A673 (cell line): ENCODE results near the gene NAALADL2. TPM values are rescaled to one million over a fixed set of nuclear protein-coding genes. Genes with fewer than 3 reads are reported as not detected.

Source experiments
- BruUV-seq: library from RNA; stranded (reverse); fragments of 400-500 nt; replicated peaks from 2 replicates; lab custom pipeline; 2021; lab: Mats Ljungman, UMichigan
- CTCF ChIA-PET: fragments of 300-600 bp; sonication (Branson Sonifier 250); formaldehyde crosslinking; loops from one replicate; lab custom pipeline; 2022; ENCODE audit warnings: antibody characterized with exemption; lab: Charles Lee
- POLR2A ChIA-PET: fragments of 300-600 bp; sonication (Branson Sonifier 250); formaldehyde crosslinking; loops from one replicate; lab custom pipeline; 2022; ENCODE audit warnings: antibody characterized with exemption; ENCODE audit not compliant: low non-redundant PET; lab: Charles Lee
- DNase-seq: peaks from one replicate; pipeline ENCODE4 v3.0.0-alpha.2; 2015; ENCODE audit warnings: low spot score
- H3K27ac ChIP-seq: fragments of 200-600 bp; sonication (generic); 2 replicates; pipeline ENCODE4 v1.5.1; 2016; ENCODE audit warnings: mixed run types, low read depth, mild to moderate bottlenecking, mixed read lengths, antibody characterized with exemption, low read length; ENCODE audit not compliant: poor library complexity, severe bottlenecking
- H3K27me3 ChIP-seq: fragments of 200-600 bp; sonication (generic); replicated peaks from 2 replicates; pipeline ENCODE4 v1.6.1; 2017; ENCODE audit warnings: mixed run types, low read depth, mild to moderate bottlenecking, mixed read lengths, antibody characterized with exemption, low read length; ENCODE audit not compliant: insufficient read depth, poor library complexity
- H3K36me3 ChIP-seq: fragments of 200-600 bp; sonication (generic); 2 replicates; pipeline ENCODE4 v1.6.1; 2016; ENCODE audit warnings: mixed run types, mild to moderate bottlenecking, mixed read lengths, antibody characterized with exemption, low read length; ENCODE audit not compliant: insufficient read depth, poor library complexity, severe bottlenecking
- H3K4me1 ChIP-seq: fragments of 200-600 bp; sonication (generic); 2 replicates; pipeline ENCODE4 v1.6.1; 2017; ENCODE audit warnings: mixed run types, mild to moderate bottlenecking, mixed read lengths, antibody characterized with exemption, low read length; ENCODE audit not compliant: insufficient read depth, poor library complexity, severe bottlenecking
- H3K4me3 ChIP-seq: fragments of 200-600 bp; sonication (generic); 2 replicates; pipeline ENCODE4 v1.5.1; 2016; ENCODE audit warnings: low read depth, mixed run types, mild to moderate bottlenecking, mixed read lengths, low read length; ENCODE audit not compliant: poor library complexity, severe bottlenecking
- H3K9me3 ChIP-seq: fragments of 200-600 bp; sonication (generic); 2 replicates; pipeline ENCODE4 v1.6.1; 2016; ENCODE audit warnings: mixed run types, low read depth, mild to moderate bottlenecking, mixed read lengths, antibody characterized with exemption, low read length; ENCODE audit not compliant: poor library complexity, severe bottlenecking
- CTCF ChIP-seq: fragments of 300-800, 200-600 bp; sonication (generic); conservative IDR thresholded peaks from 2 replicates; pipeline ENCODE4 v1.5.1; 2017; ENCODE audit warnings: low read depth, mild to moderate bottlenecking, antibody characterized with exemption, low read length, moderate library complexity, mixed read lengths
- EZH2 ChIP-seq: fragments of 200-600 bp; sonication (generic); IDR thresholded peaks from 2 replicates; pipeline ENCODE4 v1.6.1; 2017; ENCODE audit warnings: borderline replicate concordance, low read depth, mild to moderate bottlenecking, mixed read lengths, antibody characterized with exemption, low read length; ENCODE audit not compliant: poor library complexity, severe bottlenecking
- intact Hi-C: fragments of 100-400 bp; cut with micrococcal nuclease; formaldehyde crosslinking; loops from one replicate; pipeline ENCODE4 v1.10.0; 2022; ENCODE audit not compliant: unreplicated experiment
- total RNA-seq: library from RNA; stranded (reverse); gene quantifications from 2 replicates; pipeline ENCODE4 v1.2.3, GENCODE V29; 2021

The NAALADL2 gene
- total RNA-seq, 1 experiment from 2014 or later, result 0.64 TPM

- no peaks in the 10 kb centered on the region for H3K36me3 ChIP-seq
- no peaks in the 10 kb centered on the region for H3K9me3 ChIP-seq
- ChIA-PET POLR2A (no interaction called here), CTCF (no interaction called here)
- no peaks in the 10 kb centered on the region for H3K27me3 ChIP-seq
- H3K4me1 ChIP-seq, result no peaks in the 10 kb centered on the region
- TF ChIP-seq CTCF, result no peak
- no peak for TF ChIP-seq EZH2
- intact Hi-C loops, result no loop called here
- BruUV-seq, result no TSS peak
- H3K27ac ChIP-seq, result no peak overlapping the region
- H3K4me3 ChIP-seq, result no peak overlapping the region
- DNase-seq, result peak; percentile 7
Observed at GRCh38 chr3:175288621-175289020, 429.5 kb downstream of the NAALADL2 start.

GRCh38 chr3:175294793-175295192 lies 435.7 kb downstream of the NAALADL2 start:
- DNase-seq, result no peak
- intact Hi-C loops, result no loop called here
- no peak overlapping the region for H3K27ac ChIP-seq
- CTCF ChIA-PET, result no interaction called here
- H3K36me3 ChIP-seq, result no peaks in the 10 kb centered on the region
- peaks cover 4% of the 10 kb centered on the region for H3K4me1 ChIP-seq
- H3K9me3 ChIP-seq, result no peaks in the 10 kb centered on the region
- no TSS peak for BruUV-seq
- TF ChIP-seq EZH2, result no peak
- no peak for TF ChIP-seq CTCF
- no peak overlapping the region for H3K4me3 ChIP-seq
- H3K27me3 ChIP-seq, result no peaks in the 10 kb centered on the region
- POLR2A ChIA-PET, result no interaction called here

- no TSS peak for BruUV-seq
- no peak overlapping the region for H3K27ac ChIP-seq
Observed at GRCh38 chr3:175295248-175296130, 436.4 kb downstream of the NAALADL2 start.

More at GRCh38 chr3:175295248-175296130, 436.4 kb downstream of the NAALADL2 start:
- intact Hi-C loops, result no loop called here
- Histone ChIP-seq H3K36me3 (no peaks in the 10 kb centered on the region), H3K4me3 (no peak overlapping the region), H3K9me3 (no peaks in the 10 kb centered on the region), H3K27me3 (no peaks in the 10 kb centered on the region), H3K4me1 (peaks cover 4% of the 10 kb centered on the region)
- POLR2A ChIA-PET, result no interaction called here
- TF ChIP-seq CTCF (no peak), EZH2 (no peak)
- peak; percentile 18 for DNase-seq
- CTCF ChIA-PET, result no interaction called here
